H1 (cell line): ENCODE results near the gene GAMT. TPM values are rescaled to one million over a fixed set of nuclear protein-coding genes. Genes with fewer than 3 reads are reported as not detected.

ENCODE experiments used
- CBX5 ChIP-seq: fragments of 300-800, 300-1000 bp; sonication (generic); IDR thresholded peaks from 2 replicates; pipeline ENCODE4 v1.7.1; 2016; ENCODE audit warnings: antibody characterized with exemption, low read length, low read depth
- CHD2 ChIP-seq: IDR thresholded peaks from 2 replicates; pipeline ENCODE4 v1.6.1; 2012; ENCODE audit warnings: low read length, improper control_type of control experiment
- CTBP2 ChIP-seq: IDR thresholded peaks from 2 replicates; pipeline ENCODE4 v1.7.0; 2011; ENCODE audit warnings: borderline replicate concordance, mild to moderate bottlenecking, moderate library complexity, mixed read lengths, low read length; ENCODE audit not compliant: insufficient read depth, insufficient read length
- CTCF ChIP-seq, 3 experiments: IDR thresholded peaks; 1 replicate in 2 of 3; 2 replicates in 1 of 3; pipeline versions ENCODE4 v1.5.1 to v1.6.1; 2011; ENCODE audit warnings: low read length in 3 of 3, mild to moderate bottlenecking in 3 of 3, inconsistent platforms in 2 of 3, low read depth in 1 of 3, moderate library complexity in 1 of 3; ENCODE audit not compliant: insufficient read depth in 1 of 3; ENCODE audit errors: control extremely low read depth in 1 of 3
- NRF1 ChIP-seq: IDR thresholded peaks from 2 replicates; pipeline ENCODE4 v1.6.1; 2011; ENCODE audit warnings: mild to moderate bottlenecking, low read depth, low read length, improper control_type of control experiment
- SAP30 ChIP-seq: fragments of 300-600 bp; sonication (generic); IDR thresholded peaks from 2 replicates; pipeline ENCODE4 v1.7.1; 2012; ENCODE audit warnings: low read length, moderate library complexity, mild to moderate bottlenecking, inconsistent platforms; ENCODE audit not compliant: insufficient read depth, insufficient replicate concordance
- SRF ChIP-seq: IDR thresholded peaks from 2 replicates; pipeline ENCODE4 v1.6.1; 2011; ENCODE audit warnings: mild to moderate bottlenecking, low read depth, low read length, moderate library complexity
- TEAD4 ChIP-seq: IDR thresholded peaks from 2 replicates; pipeline ENCODE4 v1.6.1; 2012; ENCODE audit warnings: low read depth, low read length, inconsistent platforms, mixed read lengths
- ZNF274 ChIP-seq: IDR thresholded peaks from 2 replicates; pipeline ENCODE4 v1.7.0; 2012; ENCODE audit warnings: low read length, borderline replicate concordance; ENCODE audit errors: extremely low read depth
- polyA plus RNA-seq, 7 experiments: library from polyadenylated mRNA; depleted of rRNA in 3 of 7; stranded (reverse) in 5 of 7; unstranded in 2 of 7; fragments of >200 nt in 5 of 7; fragments of 200-250 nt in 2 of 7; gene quantifications; 1 replicate in 5 of 7; 2 replicates in 1 of 7; 4 replicates in 1 of 7; pipeline versions ENCODE4 v1.2.1 to v1.2.3, GENCODE V29; 2011 to 2013; ENCODE audit warnings: missing spikeins in 2 of 7, mixed read lengths in 2 of 7
- total RNA-seq: library from RNA; stranded (reverse); fragmentation: NEBNext Ultra II Directional; extraction: Animal tissue kit (Norgen Biotek cat#: 25700); gene quantifications from 2 replicates; pipeline ENCODE4 v1.2.1, GENCODE V29; 2021

Gene GAMT
- total and polyA plus RNA-seq, 2 of the 8 experiments (the other 6 are each of a cell fraction or from before 2014, with no cell fraction given): 17.2 to 35.6 TPM

GRCh38 chr19:1383312-1384084, 17.8 kb downstream of the GAMT start, which contains the start of gene NDUFS7 (continued):
- TF ChIP-seq CTBP2: peak; percentile 58
- peak; percentile 76 for TF ChIP-seq TEAD4
- TF ChIP-seq CBX5: no peak
- TF ChIP-seq ZNF274: no peak
- peak; percentile 41; the same call in 1 of the 2 replicates for TF ChIP-seq CHD2
- TF ChIP-seq NRF1: peak; percentile 82
- peak; percentile 61 for TF ChIP-seq SRF
- no peak for TF ChIP-seq SAP30
- TF ChIP-seq CTCF (IDR thresholded peaks at IDR 0.05; ENCODE audit: control extremely low read depth in 1 of 3, insufficient read depth in 1 of 3, low read depth in 1 of 3, low read length in 3 of 3): peak in 2 of 3 experiments; percentile 18 to 34; a peak in 2 of 4 replicates
